Spleen (tissue), 7 donors: ENCODE measurements around the gene SAP30.

Experiments used
- CTCF ChIP-seq, 11 experiments: fragments of 200-600 bp in 7 of 11; fragments of 450-650 bp in 4 of 11; sonication (generic) in 4 of 11; IDR thresholded peaks in 8 of 11; conservative IDR thresholded peaks in 3 of 11; 1 replicate in 7 of 11; 2 replicates in 4 of 11; pipeline versions ENCODE4 v1.4.0 to v1.8.0; 2016 to 2021; ENCODE audit warnings: antibody characterized with exemption in 11 of 11, inconsistent platforms in 4 of 11, mild to moderate bottlenecking in 1 of 11
- POLR2A ChIP-seq, 3 donors: fragments of 450-650 bp; IDR thresholded peaks; one replicate each; pipeline ENCODE4 v1.5.1; 2017; ENCODE audit warnings: antibody characterized with exemption in 3 of 3, mild to moderate bottlenecking in 1 of 3
- donor health status: DM: no; HTN: no; CAD: no; lungs with moderate emphysema.
- donor health status: DM: no; HTN: no; CAD: no.
- donor health status: DM: no; HTN: no; CAD: no.

GRCh38 chr4:173370130-173370476 is 651 bp upstream of the SAP30 start:
- TF ChIP-seq CTCF (IDR thresholded peaks at IDR 0.05 in 8 of 11, conservative IDR thresholded peaks at IDR 0.05 in 3 of 11) (no peak), POLR2A (IDR thresholded peaks at IDR 0.05) (no peak)
